H1 (cell line): ENCODE results near the gene ASMTL. TPM values are rescaled to one million over a fixed set of nuclear protein-coding genes. Genes with fewer than 3 reads are reported as not detected.

Experiments used
- ATF2 ChIP-seq: IDR thresholded peaks from 2 replicates; pipeline ENCODE4 v1.6.1; 2012; ENCODE audit warnings: low read length, inconsistent platforms
- EGR1 ChIP-seq: IDR thresholded peaks from 2 replicates; pipeline ENCODE4 v1.6.1; 2011; ENCODE audit warnings: low read depth, low read length, borderline replicate concordance
- EP300 ChIP-seq, 2 experiments: IDR thresholded peaks; 1 replicate in 1 of 2; 2 replicates in 1 of 2; pipeline ENCODE4 v1.6.1; 2011 to 2012; ENCODE audit warnings: low read depth in 2 of 2, low read length in 2 of 2, mild to moderate bottlenecking in 2 of 2, borderline replicate concordance in 1 of 2, inconsistent platforms in 1 of 2, moderate library complexity in 1 of 2
- SP1 ChIP-seq: IDR thresholded peaks from 2 replicates; pipeline ENCODE4 v1.6.1; 2011; ENCODE audit warnings: low read depth, low read length
- polyA plus RNA-seq, 7 experiments: library from polyadenylated mRNA; depleted of rRNA in 3 of 7; stranded (reverse) in 5 of 7; unstranded in 2 of 7; fragments of >200 nt in 5 of 7; fragments of 200-250 nt in 2 of 7; gene quantifications; 1 replicate in 5 of 7; 2 replicates in 1 of 7; 4 replicates in 1 of 7; pipeline versions ENCODE4 v1.2.1 to v1.2.3, GENCODE V29; 2011 to 2013; ENCODE audit warnings: missing spikeins in 2 of 7, mixed read lengths in 2 of 7
- total RNA-seq: library from RNA; stranded (reverse); fragmentation: NEBNext Ultra II Directional; extraction: Animal tissue kit (Norgen Biotek cat#: 25700); gene quantifications from 2 replicates; pipeline ENCODE4 v1.2.1, GENCODE V29; 2021

The ASMTL gene
- total and polyA plus RNA-seq, 2 of the 8 experiments (the other 6 are each of a cell fraction or from before 2014, with no cell fraction given) = 75.6 to 81.4 TPM

- no peak for TF ChIP-seq ATF2
- no peak for TF ChIP-seq EGR1
- no peak for TF ChIP-seq EP300 (IDR thresholded peaks at IDR 0.05; ENCODE audit: borderline replicate concordance in 1 of 2, low read depth in 2 of 2, low read length in 2 of 2)
- TF ChIP-seq SP1 = no peak
These were observed 20.3 kb upstream of the ASMTL start (continued) for GRCh38 chrX:1472975-1473374.
